Thyroid gland (tissue), 4 donors: ENCODE data around the gene EVI5L. TPM values are rescaled to one million over a fixed set of nuclear protein-coding genes. Genes with fewer than 3 reads are reported as not detected.

Experiments used
- DNase-seq, 2 donors: peaks; one replicate each; pipeline ENCODE4 v3.0.0-alpha.2; 2019
- H3K27ac ChIP-seq, 3 donors: fragments of 200-600 bp; sonication (generic); 1 replicate in 2 of 3; 2 replicates in 1 of 3; pipeline ENCODE4 v1.5.1; 2016 to 2019; ENCODE audit warnings: mild to moderate bottlenecking in 1 of 3, moderate library complexity in 1 of 3
- H3K27me3 ChIP-seq: fragments of 200-600 bp; sonication (generic); one replicate; pipeline ENCODE4 v1.5.1; 2019
- H3K36me3 ChIP-seq, 2 donors: fragments of 200-600 bp; sonication (generic); one replicate each; pipeline ENCODE4 v1.5.1; 2016 to 2019
- H3K4me1 ChIP-seq, 2 donors: fragments of 200-600 bp; sonication (generic); one replicate each; pipeline ENCODE4 v1.5.1; 2017 to 2019
- H3K4me3 ChIP-seq, 3 donors: fragments of 200-600 bp; sonication (generic); replicated peaks in 1 of 3; 1 replicate in 2 of 3; 2 replicates in 1 of 3; pipeline ENCODE4 v1.5.1; 2016; ENCODE audit warnings: mild to moderate bottlenecking in 1 of 3
- H3K9me3 ChIP-seq: fragments of 200-600 bp; sonication (generic); one replicate; pipeline ENCODE4 v1.5.1; 2017
- POLR2A ChIP-seq, 2 donors: fragments of 450-650 bp; IDR thresholded peaks; one replicate each; pipeline ENCODE4 v1.6.1; 2017; ENCODE audit warnings: antibody characterized with exemption in 2 of 2, mild to moderate bottlenecking in 2 of 2, moderate library complexity in 1 of 2
- WGBS, 2 donors: methylation state at CpG; one replicate each; pipeline ENCODE4 v1.1.5; 2017; 5-methylcytosine and 5-hydroxymethylcytosine counted together
- intact Hi-C: fragments of 100-400 bp; cut with DNase I; formaldehyde crosslinking; loops from one replicate; pipeline ENCODE4 v1.15.1; 2023
- total RNA-seq, 4 donors: library from RNA; depleted of rRNA; stranded (reverse); fragments of >200 nt; gene quantifications; one replicate each; pipeline ENCODE4 v1.2.3, GENCODE V29; 2016
- TF ChIP-seq, protein P1 (sequence below), 6 experiments: fragments of 200-600 bp in 3 of 6; fragments of 450-650 bp in 3 of 6; sonication (generic) in 3 of 6; IDR thresholded peaks; one replicate each; pipeline ENCODE4 v1.5.1; 2016 to 2019; ENCODE audit warnings: antibody characterized with exemption in 6 of 6, mild to moderate bottlenecking in 2 of 6, inconsistent platforms in 1 of 6, moderate library complexity in 1 of 6

EVI5L gene
- total RNA-seq, 4 donors from 2014 or later: 9.8 to 29.3 (median 21.8) TPM

GRCh38 chr19:7852851-7853769 is 23.1 kb downstream of the EVI5L start:
- 27 to 54% methylated on average over 21 to 41 of the region's 45 CpGs for WGBS, 2 donors
- Histone ChIP-seq H3K36me3 (no peaks in the 10 kb centered on the region), H3K4me1 (peaks cover 0 to 10% of the 10 kb centered on the region in 2 donors), H3K27me3 (no peaks in the 10 kb centered on the region), H3K27ac (no peak overlapping the region), H3K9me3 (no peaks in the 10 kb centered on the region), H3K4me3 (no peak overlapping the region)
- peak; percentile 93 to 95 for DNase-seq
- no peak for TF ChIP-seq POLR2A (IDR thresholded peaks at IDR 0.05)
- TF ChIP-seq, protein P1, sequence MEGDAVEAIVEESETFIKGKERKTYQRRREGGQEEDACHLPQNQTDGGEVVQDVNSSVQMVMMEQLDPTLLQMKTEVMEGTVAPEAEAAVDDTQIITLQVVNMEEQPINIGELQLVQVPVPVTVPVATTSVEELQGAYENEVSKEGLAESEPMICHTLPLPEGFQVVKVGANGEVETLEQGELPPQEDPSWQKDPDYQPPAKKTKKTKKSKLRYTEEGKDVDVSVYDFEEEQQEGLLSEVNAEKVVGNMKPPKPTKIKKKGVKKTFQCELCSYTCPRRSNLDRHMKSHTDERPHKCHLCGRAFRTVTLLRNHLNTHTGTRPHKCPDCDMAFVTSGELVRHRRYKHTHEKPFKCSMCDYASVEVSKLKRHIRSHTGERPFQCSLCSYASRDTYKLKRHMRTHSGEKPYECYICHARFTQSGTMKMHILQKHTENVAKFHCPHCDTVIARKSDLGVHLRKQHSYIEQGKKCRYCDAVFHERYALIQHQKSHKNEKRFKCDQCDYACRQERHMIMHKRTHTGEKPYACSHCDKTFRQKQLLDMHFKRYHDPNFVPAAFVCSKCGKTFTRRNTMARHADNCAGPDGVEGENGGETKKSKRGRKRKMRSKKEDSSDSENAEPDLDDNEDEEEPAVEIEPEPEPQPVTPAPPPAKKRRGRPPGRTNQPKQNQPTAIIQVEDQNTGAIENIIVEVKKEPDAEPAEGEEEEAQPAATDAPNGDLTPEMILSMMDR (IDR thresholded peaks at IDR 0.05): peak; percentile 58 to 89 (median 76)
- intact Hi-C loops: no loop called here

DNA sequence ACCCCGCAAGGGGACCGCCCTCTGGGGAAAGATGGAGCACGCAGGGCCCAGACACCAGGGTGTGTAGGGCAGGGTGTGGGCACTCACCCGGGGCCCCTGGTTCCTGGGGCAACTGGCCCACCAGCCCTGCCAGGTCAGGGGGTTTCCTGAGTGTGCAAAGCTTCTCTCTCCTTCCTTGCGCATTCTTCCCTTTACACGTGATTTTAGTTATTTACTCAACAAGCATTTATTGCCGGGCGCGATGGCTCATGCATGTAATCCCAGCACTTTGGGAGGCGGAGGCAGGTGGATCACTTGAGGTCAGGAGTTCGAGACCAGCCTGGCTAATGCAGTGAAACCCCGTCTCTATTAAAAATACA is 23.7 kb downstream of the EVI5L start:
- H3K36me3 ChIP-seq: no peaks in the 10 kb centered on the region
- intact Hi-C loops: no loop called here
- H3K4me3 ChIP-seq: no peak overlapping the region
- H3K4me1 ChIP-seq: peaks cover 0 to 10% of the 10 kb centered on the region in 2 donors
- DNase-seq: no peak
- no peaks in the 10 kb centered on the region for H3K27me3 ChIP-seq
- TF ChIP-seq POLR2A (IDR thresholded peaks at IDR 0.05): no peak
- TF ChIP-seq, protein P1 (IDR thresholded peaks at IDR 0.05): no peak
- H3K9me3 ChIP-seq: no peaks in the 10 kb centered on the region
- H3K27ac ChIP-seq: no peak overlapping the region
- WGBS, 2 donors: 73 to 79% methylated on average over 12 of the region's 12 CpGs

GRCh38 chr19:7855426-7856108 is 25.5 kb downstream of the EVI5L start:
- no peaks in the 10 kb centered on the region for H3K9me3 ChIP-seq
- no peak for DNase-seq
- 84 to 85% methylated on average over 24 to 26 of the region's 26 CpGs for WGBS, 2 donors
- H3K4me3 ChIP-seq: no peak overlapping the region
- TF ChIP-seq POLR2A (IDR thresholded peaks at IDR 0.05): no peak
- TF ChIP-seq, protein P1 (IDR thresholded peaks at IDR 0.05): no peak
- H3K36me3 ChIP-seq: no peaks in the 10 kb centered on the region
- no peak overlapping the region for H3K27ac ChIP-seq
- H3K4me1 ChIP-seq: peaks cover 0 to 10% of the 10 kb centered on the region in 2 donors
- intact Hi-C loops: no loop called here
- H3K27me3 ChIP-seq: no peaks in the 10 kb centered on the region

- TF ChIP-seq POLR2A (IDR thresholded peaks at IDR 0.05): no peak
- TF ChIP-seq, protein P1 (IDR thresholded peaks at IDR 0.05): no peak
- Histone ChIP-seq H3K36me3 (no peaks in the 10 kb centered on the region), H3K27me3 (no peaks in the 10 kb centered on the region), H3K4me1 (peaks cover 0 to 10% of the 10 kb centered on the region in 2 donors), H3K9me3 (no peaks in the 10 kb centered on the region), H3K4me3 (no peak overlapping the region), H3K27ac (no peak overlapping the region)
- intact Hi-C loops: no loop called here
- DNase-seq: no peak
- 86 to 94% methylated on average over 13 to 16 of the region's 16 CpGs for WGBS, 2 donors
Observed at GRCh38 chr19:7856109-7856591, 26.1 kb downstream of the EVI5L start.
